Cardiac muscle cell (in vitro differentiated cells and primary cell): ENCODE results near the gene SPDYE16. TPM values are rescaled to one million over a fixed set of nuclear protein-coding genes. Genes with fewer than 3 reads are reported as not detected.
A peak's percentile ranks its signal among the peaks of the same experiment; 100 is the strongest.
"Not testable (repeated sequence)": the region's sequence is repeated elsewhere in the genome, so short reads cannot be mapped to it uniquely, and the experiment has no call there.

Source experiments
- DNase-seq, 2 donors: peaks; one replicate each; pipeline versions ENCODE4 v3.0.0 to v3.0.0-alpha.2; 2010 to 2017; ENCODE audit warnings: low read depth in 1 of 2, low spot score in 1 of 2
- H3K27ac ChIP-seq: fragments of 200-600 bp; sonication (generic); 2 replicates; pipeline ENCODE4 v1.5.1; 2016
- H3K27me3 ChIP-seq: fragments of 200-600 bp; sonication (generic); 2 replicates; pipeline ENCODE4 v1.6.0; 2016; ENCODE audit warnings: control low read depth
- H3K36me3 ChIP-seq: fragments of 200-600 bp; sonication (generic); 2 replicates; pipeline ENCODE4 v1.5.1; 2016; ENCODE audit warnings: control low read depth
- H3K4me1 ChIP-seq: fragments of 200-600 bp; sonication (generic); 2 replicates; pipeline ENCODE4 v1.8.1; 2017; ENCODE audit warnings: low read depth, mild to moderate bottlenecking, mixed run types
- H3K4me3 ChIP-seq: fragments of 200-600 bp; sonication (generic); 2 replicates; pipeline ENCODE4 v1.5.1; 2016; ENCODE audit warnings: mild to moderate bottlenecking
- H3K9me3 ChIP-seq: fragments of 200-600 bp; sonication (generic); 2 replicates; pipeline ENCODE4 v1.5.1; 2017; ENCODE audit warnings: low read depth, mild to moderate bottlenecking, control low read depth
- polyA plus RNA-seq: library from polyadenylated mRNA; unstranded; fragments of >200 nt; fragmentation: Nextera tagmentation; extraction: Ambion mirVana; gene quantifications from 2 replicates; pipeline ENCODE4 v1.2.1, GENCODE V29; 2016
- total RNA-seq: library from RNA; depleted of rRNA; stranded (reverse); fragments of >200 nt; gene quantifications from 2 replicates; pipeline ENCODE4 v1.2.3, GENCODE V29; 2016

Gene SPDYE16, protein sequence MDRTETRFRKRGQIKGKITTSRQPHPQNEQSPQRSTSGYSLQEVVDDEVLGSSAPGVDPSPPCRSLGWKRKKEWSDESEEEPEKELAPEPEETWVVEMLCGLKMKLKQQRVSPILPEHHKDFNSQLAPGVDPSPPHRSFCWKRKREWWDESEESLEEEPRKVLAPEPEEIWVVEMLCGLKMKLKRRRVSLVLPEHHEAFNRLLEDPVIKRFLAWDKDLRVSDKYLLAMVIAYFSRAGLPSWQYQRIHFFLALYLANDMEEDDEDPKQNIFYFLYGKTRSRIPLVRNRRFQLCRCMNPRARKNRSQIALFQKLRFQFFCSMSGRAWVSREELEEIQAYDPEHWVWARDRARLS
- total RNA-seq (0.11 and 1.1 TPM in 2 replicates), polyA plus RNA-seq (0.81 and 0.87 TPM in 2 replicates)

DNA sequence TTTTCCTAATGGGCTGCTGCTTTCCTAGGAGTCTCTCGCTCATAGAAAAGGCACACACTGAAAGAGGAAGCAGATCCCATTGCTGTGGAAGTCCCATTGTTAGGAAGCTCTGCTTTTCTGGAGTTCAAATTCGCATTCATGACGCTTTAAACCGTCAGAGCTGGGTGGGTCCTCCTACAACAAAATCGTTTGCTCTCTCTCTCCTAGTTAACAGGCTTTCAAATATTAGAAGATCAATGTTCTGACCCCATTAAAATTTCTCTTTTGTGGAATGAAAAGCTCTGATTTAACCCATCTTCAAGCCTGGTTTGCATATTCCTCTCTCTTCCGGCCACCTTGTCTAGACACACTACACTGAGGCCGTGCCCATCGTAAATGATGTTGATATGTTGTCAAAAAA, at the start of gene SPDYE16:
Gene SPDYE16, minus strand, starts transcription at position 101 of the 400 bp plus-strand sequence. CDS start 1,838 bp downstream, outside the sequence.
- DNase-seq: not testable (repeated sequence)

DNA sequence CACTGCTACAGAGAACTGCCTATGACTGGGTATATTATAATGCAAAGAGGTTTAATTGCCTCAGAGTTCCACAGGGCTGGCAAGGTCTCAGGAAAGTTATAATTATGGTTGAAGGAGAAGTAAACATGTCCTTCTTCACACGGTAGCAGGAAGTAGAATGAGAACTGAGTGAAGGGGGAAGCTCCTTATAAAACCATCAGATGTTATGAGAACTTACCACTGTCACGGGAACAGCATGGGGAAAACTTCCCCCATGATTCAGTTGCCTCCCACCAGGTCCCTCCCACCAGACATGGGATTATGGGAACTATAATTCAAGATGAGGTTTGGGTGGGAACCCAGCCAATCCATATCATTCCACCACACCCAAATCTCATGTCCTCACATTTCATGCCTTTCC, 49.6 kb upstream of the SPDYE16 start:
- not testable (repeated sequence) for H3K27me3 ChIP-seq, H3K36me3 ChIP-seq, H3K4me3 ChIP-seq, DNase-seq, H3K4me1 ChIP-seq, H3K27ac ChIP-seq, H3K9me3 ChIP-seq

More for the DNA sequence above, at the start of gene SPDYE16:
- not testable (repeated sequence) for H3K36me3 ChIP-seq, H3K4me3 ChIP-seq, H3K9me3 ChIP-seq, H3K27ac ChIP-seq, H3K27me3 ChIP-seq, H3K4me1 ChIP-seq

DNA sequence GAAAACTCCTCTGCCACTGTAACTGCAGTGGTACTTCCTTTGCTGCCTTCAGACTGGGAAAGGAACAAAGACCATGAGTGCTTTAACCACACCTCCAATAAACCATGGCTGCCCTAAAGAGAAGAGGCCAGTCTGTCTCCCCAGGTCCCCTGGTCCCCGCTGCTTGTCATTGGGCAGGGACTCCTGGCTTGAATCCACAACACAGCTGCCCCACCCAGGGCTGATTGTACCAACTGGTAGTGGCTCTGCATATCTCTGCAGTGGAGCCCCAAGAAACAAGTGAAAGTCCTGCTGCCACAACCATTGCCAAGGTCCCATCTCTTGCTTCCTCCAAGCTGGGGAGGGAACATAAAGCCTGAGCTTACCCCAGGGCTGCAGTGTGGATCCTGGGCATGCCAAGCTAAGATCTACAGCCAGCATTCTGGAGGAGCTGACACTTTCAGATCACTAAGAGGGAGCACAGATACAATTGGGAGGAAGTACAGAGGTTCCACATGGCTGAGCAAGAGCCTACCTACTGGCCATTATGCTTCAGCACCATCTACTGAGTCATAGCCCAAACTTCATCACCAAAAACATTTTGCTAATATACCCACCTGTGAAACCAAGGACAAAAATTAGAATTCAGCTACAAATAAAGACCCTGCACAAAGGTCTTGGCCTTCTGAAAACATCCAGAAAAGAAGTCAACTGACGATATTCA, 48.7 kb upstream of the SPDYE16 start:
- not testable (repeated sequence) for H3K27ac ChIP-seq

DNA sequence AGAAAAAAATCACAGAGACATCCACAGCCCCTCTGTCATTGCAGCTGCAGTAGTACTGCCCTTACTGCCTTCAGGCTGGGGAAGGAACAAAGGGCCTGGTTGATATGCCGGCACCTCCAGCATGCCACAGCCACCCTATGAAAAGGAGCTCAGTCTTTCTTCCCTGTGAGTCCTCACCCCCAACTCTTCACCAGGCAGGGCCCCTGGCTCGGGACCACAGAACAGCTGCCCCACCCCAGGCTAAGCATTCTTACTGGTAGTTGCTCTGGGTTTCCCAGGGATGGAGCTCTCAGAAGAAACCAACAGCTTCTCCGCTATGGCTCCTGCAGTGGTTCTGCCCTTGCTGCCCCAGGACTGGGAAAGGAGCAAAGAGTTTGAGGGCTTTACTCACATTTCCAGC, 47.9 kb upstream of the SPDYE16 start:
- H3K36me3 ChIP-seq, H3K4me3 ChIP-seq, H3K27me3 ChIP-seq, H3K4me1 ChIP-seq, H3K27ac ChIP-seq, H3K9me3 ChIP-seq, DNase-seq: not testable (repeated sequence)

More for the DNA sequence above, 48.7 kb upstream of the SPDYE16 start:
- H3K27me3 ChIP-seq, DNase-seq, H3K9me3 ChIP-seq, H3K36me3 ChIP-seq, H3K4me3 ChIP-seq, H3K4me1 ChIP-seq: not testable (repeated sequence)

DNA sequence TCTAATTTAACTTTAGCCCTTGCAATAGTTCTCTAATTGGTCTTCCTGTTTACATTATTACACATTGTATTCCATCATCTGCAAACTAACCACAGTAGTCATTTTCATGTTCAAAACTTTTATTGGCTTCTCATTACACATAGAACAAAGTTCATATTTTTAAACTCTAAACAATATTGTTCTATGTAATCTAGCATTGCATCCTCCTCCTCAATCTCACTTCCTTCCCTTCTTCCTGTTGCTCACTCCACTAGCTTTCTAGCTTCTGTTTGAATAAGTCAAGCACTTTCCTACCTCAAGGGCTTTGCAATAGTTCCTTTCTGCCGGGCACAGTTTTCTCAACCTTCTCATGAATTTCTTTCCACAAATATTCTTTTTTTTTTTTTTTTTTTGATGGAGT, 45.5 kb upstream of the SPDYE16 start:
- H3K4me1 ChIP-seq: peaks cover 13% of the 10 kb centered on the region
- DNase-seq, H3K4me3 ChIP-seq, H3K36me3 ChIP-seq, H3K27ac ChIP-seq, H3K9me3 ChIP-seq, H3K27me3 ChIP-seq: not testable (repeated sequence)

DNA sequence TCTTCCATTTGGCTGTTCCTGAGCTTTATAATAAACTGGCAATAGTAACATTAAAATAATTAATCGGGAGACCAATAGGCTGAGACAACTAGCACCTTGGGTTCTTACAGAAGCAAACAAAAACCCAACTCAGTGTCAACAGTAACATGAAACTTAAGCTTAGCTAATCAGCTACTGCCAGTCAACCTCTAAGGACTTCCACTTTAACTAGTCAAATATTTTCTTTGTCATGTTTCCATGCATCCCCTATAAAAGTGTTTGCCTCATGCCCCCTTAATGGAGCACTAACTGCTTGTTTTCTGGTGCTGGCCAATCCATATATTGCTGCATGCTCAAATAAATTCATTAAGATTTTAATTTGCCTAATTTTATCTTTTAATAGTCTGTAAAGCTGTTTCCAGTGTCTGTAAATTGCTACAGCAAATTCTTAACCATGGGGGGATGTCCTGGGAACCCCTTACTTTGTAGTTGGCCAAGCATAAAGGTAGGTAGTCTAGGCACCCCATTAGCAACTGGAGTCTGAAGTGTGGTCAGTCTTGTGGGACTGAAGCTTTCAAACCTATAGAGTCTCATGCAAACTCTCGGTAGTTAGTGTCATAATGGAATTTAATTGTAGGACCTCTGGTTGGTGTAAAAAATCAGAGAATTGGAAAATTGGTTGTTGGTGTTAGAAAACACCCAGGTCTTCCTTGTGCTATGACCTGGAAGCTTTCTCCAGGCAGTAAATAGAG, 43.7 kb upstream of the SPDYE16 start:
- peak in 1 of 2 donors; percentile 11 for DNase-seq
- H3K27ac ChIP-seq, H3K36me3 ChIP-seq, H3K4me3 ChIP-seq, H3K9me3 ChIP-seq, H3K27me3 ChIP-seq: not testable (repeated sequence)
- peaks cover 16% of the 10 kb centered on the region for H3K4me1 ChIP-seq

DNA sequence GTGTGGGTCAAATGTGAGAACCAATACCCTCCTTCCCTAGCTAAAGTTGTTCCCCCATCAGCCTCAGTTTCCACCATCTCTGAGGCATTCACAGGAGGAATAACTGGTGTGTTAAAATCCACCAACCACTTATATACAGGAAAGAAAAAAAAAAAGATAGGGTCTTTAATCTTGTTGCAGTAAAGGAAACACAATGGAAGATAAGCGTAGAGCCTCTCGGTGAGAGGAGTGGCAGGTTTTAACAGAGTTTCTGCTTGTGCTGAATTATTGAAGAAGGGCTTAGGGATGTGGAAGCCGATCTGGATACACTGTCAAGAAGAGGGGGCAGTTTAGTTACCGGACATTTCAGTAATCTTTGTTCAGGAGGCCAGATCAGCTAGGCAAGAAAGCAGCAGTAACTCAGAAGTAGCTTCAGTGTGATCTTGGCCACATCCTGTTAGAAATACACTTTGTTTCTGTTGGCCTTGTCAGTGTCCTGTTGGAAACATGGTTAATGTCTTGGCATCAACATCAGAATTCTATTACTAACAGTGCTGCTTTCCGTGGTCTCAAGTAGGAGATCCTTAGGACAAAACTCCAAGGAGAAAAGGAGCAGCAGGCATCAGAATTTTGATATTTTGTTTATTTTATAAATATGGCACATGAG, 40.7 kb upstream of the SPDYE16 start:
- not testable (repeated sequence) for H3K36me3 ChIP-seq, H3K4me3 ChIP-seq, H3K9me3 ChIP-seq, H3K27me3 ChIP-seq
- peak; percentile 4 to 78 for DNase-seq
- H3K27ac ChIP-seq: peak overlapping the region; percentile 64
- H3K4me1 ChIP-seq: peaks cover 16% of the 10 kb centered on the region

DNA sequence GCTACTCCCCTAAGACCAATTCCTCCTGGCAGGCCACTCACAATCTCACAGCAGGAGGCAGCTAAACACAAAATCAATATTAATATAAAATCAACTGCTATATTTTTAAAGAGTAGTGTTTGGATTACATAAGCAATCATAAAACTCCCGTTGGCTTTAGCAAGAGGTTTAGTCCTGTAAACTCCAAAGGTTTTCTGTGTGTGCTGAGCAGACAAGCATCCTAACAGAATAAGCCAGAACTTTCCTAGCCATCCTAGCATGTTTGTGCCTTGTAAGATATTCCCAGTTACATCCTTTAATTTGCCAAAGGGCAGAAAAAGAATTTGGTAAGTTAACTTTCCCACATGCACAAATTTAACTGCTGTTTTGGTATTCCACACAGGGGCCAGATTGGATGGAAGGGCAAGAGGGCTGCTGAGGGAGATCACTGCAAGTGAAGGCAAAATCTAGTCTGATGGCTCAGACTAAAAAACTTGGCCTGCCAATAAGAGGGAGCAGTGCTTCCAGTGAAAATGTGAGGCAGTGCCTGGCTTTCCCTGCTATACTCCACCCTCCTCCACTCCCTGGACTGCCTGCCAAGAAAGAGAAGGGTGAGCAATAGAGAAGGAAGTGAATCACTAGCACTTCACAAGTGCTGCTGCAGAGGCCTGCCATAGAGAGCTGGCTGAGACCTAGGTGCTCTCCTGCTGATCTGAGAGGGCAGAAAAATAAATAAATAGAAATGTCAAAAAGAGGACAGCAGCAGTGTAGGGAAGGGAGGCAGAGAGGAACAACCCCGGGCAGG, 39.9 kb upstream of the SPDYE16 start:
- not testable (repeated sequence) for H3K27me3 ChIP-seq, H3K9me3 ChIP-seq, H3K36me3 ChIP-seq, H3K4me3 ChIP-seq
- Histone ChIP-seq H3K27ac (peak overlapping the region; percentile 64), H3K4me1 (peaks cover 16% of the 10 kb centered on the region)
- peak; percentile 39 to 89 for DNase-seq

DNA sequence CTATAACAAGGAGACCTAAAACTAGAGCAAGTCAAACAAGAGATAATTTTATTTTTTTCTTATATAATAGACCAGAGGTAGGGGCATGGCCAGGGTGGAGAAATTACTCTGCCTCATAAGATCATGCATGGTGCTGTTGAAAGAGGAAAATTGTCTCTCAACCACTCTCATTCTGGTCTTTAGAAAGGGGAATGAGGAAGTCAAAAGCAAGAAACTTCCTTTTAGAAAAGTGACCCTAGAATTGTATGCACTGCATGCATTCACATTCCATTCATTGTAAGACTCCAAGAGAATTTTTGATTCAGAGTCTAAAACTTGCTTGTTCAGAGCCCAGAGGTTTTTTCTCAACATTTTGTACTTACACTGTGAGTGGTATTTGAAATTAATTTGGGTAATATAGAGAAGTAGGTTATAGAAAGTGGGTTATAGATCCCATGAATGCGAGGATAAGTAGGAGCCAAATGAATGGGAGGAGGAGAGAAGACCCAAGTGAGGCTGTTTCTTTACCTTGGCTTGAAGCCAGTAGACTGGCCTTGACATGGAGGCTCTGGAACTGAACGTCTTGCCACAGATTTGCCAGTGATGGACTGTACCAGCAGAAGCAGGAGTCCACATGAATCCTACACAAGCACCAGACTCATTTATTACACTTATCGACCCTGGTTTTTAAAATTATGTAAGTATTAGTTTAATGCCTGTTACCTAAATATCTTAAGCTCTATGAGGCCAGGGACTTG, 33.0 kb upstream of the SPDYE16 start:
- peak in 1 of 2 donors; percentile 46 for DNase-seq
- not testable (repeated sequence) for H3K27me3 ChIP-seq, H3K4me1 ChIP-seq, H3K9me3 ChIP-seq, H3K36me3 ChIP-seq, H3K27ac ChIP-seq, H3K4me3 ChIP-seq

DNA sequence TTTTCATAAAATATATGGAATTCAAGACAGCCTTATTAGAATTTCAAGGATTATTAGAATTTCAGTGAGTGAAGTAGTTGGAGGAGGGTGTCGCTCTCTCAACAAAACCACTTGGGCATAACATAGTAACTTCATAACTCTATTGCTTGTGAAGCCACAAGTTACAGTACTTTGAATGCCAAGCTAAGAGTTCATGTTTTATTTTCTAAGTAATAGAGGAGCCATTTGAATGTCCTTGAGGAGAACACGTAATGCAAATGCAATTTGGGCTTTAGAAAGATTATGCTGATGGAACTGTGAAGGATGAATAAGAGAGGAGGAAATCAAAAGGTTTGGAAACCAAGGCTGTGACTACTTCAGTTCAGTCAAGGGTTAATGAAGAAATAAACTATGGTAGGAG, 32.3 kb upstream of the SPDYE16 start:
- not testable (repeated sequence) for H3K4me1 ChIP-seq, H3K27me3 ChIP-seq, H3K36me3 ChIP-seq, H3K27ac ChIP-seq, H3K4me3 ChIP-seq, H3K9me3 ChIP-seq, DNase-seq

DNA sequence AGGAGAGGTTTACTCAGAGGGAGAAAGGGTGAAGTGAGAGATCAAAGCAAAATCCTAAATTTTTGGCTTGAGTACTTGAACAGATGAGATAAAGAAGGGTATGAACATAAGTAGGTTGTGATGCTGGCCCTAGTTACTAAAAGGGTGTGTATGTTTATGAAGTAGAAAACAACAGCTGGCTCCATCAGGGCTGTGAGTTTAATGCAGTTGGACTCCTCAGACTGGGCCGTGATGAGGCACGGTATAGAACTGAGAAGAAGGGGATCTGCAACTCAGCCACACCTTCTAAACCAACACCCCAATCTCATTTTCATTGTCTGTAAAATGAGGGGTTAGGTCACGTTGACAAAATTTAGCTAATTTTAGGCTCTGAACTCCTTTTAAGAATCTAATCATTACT, 29.2 kb upstream of the SPDYE16 start:
- not testable (repeated sequence) for H3K27ac ChIP-seq, H3K27me3 ChIP-seq, DNase-seq, H3K4me1 ChIP-seq, H3K9me3 ChIP-seq, H3K36me3 ChIP-seq, H3K4me3 ChIP-seq

DNA sequence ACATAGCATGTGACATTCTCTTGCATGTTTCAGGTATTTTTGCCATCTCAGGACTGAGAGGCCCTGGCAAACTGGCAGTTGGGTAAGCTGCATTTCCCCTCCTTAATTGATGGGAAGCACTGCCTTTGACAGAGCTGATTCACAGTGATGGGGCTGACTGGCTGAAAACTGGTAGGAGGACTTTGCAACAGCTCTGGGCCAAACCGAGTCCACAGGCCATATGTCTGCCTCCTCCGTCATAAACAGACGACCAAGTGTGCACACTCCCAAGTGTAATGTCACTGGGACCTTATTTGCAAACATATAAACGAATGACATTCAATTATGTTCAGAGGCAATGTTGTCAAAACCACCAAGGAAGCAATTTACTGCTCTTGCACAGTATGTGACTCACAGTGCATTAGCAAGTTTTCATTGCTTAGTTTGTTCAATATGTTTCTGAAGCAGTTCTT, 27.3 kb upstream of the SPDYE16 start:
- not testable (repeated sequence) for DNase-seq, H3K36me3 ChIP-seq, H3K4me1 ChIP-seq, H3K9me3 ChIP-seq, H3K4me3 ChIP-seq, H3K27ac ChIP-seq, H3K27me3 ChIP-seq
